ENCODE data around the gene FAM221B. TPM values are rescaled to one million over a fixed set of nuclear protein-coding genes. Genes with fewer than 3 reads are reported as not detected.

Gene FAM221B
- total RNA-seq, 1 donor from 2014 or later = not detected

GRCh38 chr9:35766997-35767396 is 61.5 kb downstream of the FAM221B start:
- DNase-seq (ENCODE audit: low spot score) = no peak
- Mint-ChIP-seq H3K4me3 (ENCODE audit: low read depth) (no peak overlapping the region), H3K27me3 (ENCODE audit: low read depth) (no peaks in the 10 kb centered on the region), H3K9me3 (no peaks in the 10 kb centered on the region), H3K36me3 (ENCODE audit: low read depth) (no peaks in the 10 kb centered on the region), H3K4me1 (ENCODE audit: low read depth) (no peaks in the 10 kb centered on the region), H3K27ac (no peak overlapping the region)
- intact Hi-C loops (cut with micrococcal nuclease) = no loop called here

Other genes starting within 250 kb of the FAM221B start
- 44.5 and 48.0 TPM in 2 replicates for gene TESK1, start 223.5 kb downstream of the FAM221B start, total RNA-seq
- gene CD72, start 210.3 kb downstream of the FAM221B start, total RNA-seq = 11.3 and 11.4 TPM in 2 replicates
- 90.2 and 92.1 TPM in 2 replicates for gene SIT1, start 177.8 kb downstream of the FAM221B start, total RNA-seq
- 5,290 and 6,583 TPM in 2 replicates for gene RMRP, start 170.7 kb downstream of the FAM221B start, total RNA-seq
- gene CCDC107, start 170.4 kb downstream of the FAM221B start, total RNA-seq = 23.0 TPM in 2 replicates
- gene ARHGEF39, start 163.5 kb downstream of the FAM221B start, total RNA-seq = 11.1 and 12.3 TPM in 2 replicates
- 0.89 and 1.2 TPM in 2 replicates for gene CA9, start 154.8 kb downstream of the FAM221B start, total RNA-seq
- 4.1 and 4.6 TPM in 2 replicates for gene TPM2, start 138.8 kb downstream of the FAM221B start, total RNA-seq
- gene TLN1, start 96.5 kb downstream of the FAM221B start, total RNA-seq = 253 and 267 TPM in 2 replicates
- 34.3 and 34.5 TPM in 2 replicates for gene CREB3, start 96.1 kb downstream of the FAM221B start, total RNA-seq
- 54.0 and 57.0 TPM in 2 replicates for gene GBA2, start 79.5 kb downstream of the FAM221B start, total RNA-seq
- gene RGP1, start 79.4 kb downstream of the FAM221B start, total RNA-seq = 17.0 and 17.1 TPM in 2 replicates
- gene MSMP, start 74.5 kb downstream of the FAM221B start, total RNA-seq = 0.37 and 0.41 TPM in 2 replicates
- 10.4 and 12.0 TPM in 2 replicates for gene NPR2, start 37.1 kb downstream of the FAM221B start, total RNA-seq
- gene SPAG8, start 16.5 kb downstream of the FAM221B start, total RNA-seq = 0.82 and 1.5 TPM in 2 replicates
- gene HINT2, start 13.7 kb downstream of the FAM221B start, total RNA-seq = 49.4 and 49.7 TPM in 2 replicates
- 3.0 and 3.4 TPM in 2 replicates for gene TMEM8B, start 496 bp upstream of the FAM221B start, total RNA-seq
- gene OR13J1, start 41.7 kb upstream of the FAM221B start, total RNA-seq = not detected in 2 replicates
- gene HRCT1, start 77.5 kb upstream of the FAM221B start, total RNA-seq = not detected in 2 replicates
- gene SPAAR, start 80.8 kb upstream of the FAM221B start, total RNA-seq = not detected in 2 replicates
- gene OR2S2, start 129.4 kb upstream of the FAM221B start, total RNA-seq = not detected in 2 replicates
- gene RECK, start 208.2 kb upstream of the FAM221B start, total RNA-seq = 5.3 and 5.9 TPM in 2 replicates